GM20000 (cell line): ENCODE results near the gene CPTP.

Source experiments
- DNase-seq: peaks from one replicate; pipeline ENCODE4 v3.0.0; 2012; ENCODE audit warnings: low spot score
- TF ChIP-seq, protein P1 (sequence below): IDR thresholded peaks from 2 replicates; pipeline ENCODE4 v1.5.1; 2012; ENCODE audit warnings: mild to moderate bottlenecking, control low read depth; ENCODE audit errors: extremely low read depth, missing control alignments

CPTP gene

DNA sequence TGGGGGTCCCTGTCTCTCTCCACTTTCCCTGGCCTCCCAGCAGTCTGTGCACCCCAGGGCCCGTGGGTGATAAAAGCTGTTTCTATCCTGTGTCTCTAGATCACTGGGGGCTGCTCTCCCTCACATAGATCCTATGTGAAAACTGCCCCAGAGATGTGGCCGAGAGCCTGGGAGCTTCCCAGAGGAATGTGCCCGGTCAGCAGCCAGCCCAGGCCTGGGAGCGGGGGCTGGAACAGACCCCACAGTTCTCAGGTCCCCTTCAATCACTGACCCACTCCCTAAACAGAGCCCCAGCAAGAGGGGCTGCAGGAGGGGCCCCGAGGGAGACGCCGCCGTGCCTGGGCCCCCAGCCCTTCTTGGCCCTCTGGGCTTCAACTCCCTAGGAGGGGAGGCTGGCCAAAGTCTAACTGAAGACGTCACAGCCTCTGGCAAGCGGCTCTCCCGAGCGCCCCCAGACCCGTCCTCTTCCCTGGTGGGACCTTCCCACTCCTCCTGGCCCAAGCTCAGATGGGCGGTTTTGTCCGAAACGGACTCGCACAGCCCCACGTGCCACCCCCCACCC, 33.4 kb downstream of the CPTP start:
- TF ChIP-seq, protein P1, sequence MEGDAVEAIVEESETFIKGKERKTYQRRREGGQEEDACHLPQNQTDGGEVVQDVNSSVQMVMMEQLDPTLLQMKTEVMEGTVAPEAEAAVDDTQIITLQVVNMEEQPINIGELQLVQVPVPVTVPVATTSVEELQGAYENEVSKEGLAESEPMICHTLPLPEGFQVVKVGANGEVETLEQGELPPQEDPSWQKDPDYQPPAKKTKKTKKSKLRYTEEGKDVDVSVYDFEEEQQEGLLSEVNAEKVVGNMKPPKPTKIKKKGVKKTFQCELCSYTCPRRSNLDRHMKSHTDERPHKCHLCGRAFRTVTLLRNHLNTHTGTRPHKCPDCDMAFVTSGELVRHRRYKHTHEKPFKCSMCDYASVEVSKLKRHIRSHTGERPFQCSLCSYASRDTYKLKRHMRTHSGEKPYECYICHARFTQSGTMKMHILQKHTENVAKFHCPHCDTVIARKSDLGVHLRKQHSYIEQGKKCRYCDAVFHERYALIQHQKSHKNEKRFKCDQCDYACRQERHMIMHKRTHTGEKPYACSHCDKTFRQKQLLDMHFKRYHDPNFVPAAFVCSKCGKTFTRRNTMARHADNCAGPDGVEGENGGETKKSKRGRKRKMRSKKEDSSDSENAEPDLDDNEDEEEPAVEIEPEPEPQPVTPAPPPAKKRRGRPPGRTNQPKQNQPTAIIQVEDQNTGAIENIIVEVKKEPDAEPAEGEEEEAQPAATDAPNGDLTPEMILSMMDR = no peak
- no peak for DNase-seq

DNA sequence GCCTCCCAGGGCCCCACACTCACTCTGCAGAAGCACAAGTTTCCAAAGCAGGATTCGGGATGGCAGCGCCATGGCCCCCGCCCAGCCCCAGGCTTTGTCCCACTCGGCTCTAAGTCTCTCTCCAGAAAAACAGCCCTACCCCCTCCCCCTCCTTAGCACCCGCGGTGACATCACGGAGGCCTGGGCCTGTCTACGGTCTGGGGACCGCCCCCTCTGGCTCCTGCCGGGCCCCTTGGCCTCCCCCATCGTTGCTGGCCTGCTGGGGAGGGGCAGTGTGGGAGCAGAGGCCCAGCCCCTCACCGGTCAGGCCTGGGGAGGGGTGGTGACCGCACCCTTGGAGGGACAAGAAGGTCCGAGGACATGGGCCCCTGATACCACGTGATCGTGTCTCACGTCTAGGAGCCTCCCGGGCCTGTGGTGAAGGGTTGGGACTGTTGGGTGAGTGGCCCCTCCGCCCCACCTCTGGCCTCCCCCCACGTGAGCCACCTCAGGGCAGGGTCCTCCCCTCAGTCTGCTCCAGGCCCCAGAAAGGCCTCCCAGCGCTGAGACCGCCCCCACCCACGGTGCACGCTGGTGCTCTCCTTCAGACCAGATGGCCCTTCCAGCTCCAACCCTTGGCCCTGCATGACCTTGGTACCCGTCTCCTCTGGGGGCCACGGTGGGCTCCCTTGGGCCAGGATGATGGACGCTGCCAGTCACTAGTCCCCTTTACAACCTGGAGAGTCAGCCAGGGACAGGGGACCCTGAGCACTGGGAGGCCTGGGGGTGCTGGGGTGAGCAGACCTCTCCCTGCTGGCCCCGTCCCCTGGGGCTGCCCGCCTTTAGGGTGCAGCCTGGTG, 34.0 kb downstream of the CPTP start, which contains the start of gene MXRA8:
MXRA8 (minus strand) TSS at position 123 of the 839 bp plus-strand sequence; CDS start at position 72, 51 bp downstream.
- DNase-seq = no peak
- TF ChIP-seq, protein P1 = no peak

DNA sequence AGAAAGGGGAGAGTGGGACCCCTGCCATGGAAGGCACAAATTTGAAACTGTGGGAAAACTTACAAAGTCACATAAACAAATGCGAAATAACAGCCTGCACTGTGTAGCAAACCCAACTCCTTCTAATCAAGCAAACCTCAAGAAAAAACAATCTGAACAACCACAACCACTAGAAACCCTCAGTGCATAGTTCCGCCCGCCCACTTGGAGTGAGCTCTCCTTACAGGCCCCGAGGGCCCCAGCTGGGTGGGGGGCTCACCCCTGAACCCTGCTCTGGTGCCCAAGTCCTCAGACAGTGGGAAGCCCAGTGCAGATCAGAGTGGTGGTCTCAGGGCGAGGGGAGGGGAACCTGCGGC, 34.7 kb downstream of the CPTP start:
- no peak for DNase-seq
- TF ChIP-seq, protein P1 = no peak

DNA sequence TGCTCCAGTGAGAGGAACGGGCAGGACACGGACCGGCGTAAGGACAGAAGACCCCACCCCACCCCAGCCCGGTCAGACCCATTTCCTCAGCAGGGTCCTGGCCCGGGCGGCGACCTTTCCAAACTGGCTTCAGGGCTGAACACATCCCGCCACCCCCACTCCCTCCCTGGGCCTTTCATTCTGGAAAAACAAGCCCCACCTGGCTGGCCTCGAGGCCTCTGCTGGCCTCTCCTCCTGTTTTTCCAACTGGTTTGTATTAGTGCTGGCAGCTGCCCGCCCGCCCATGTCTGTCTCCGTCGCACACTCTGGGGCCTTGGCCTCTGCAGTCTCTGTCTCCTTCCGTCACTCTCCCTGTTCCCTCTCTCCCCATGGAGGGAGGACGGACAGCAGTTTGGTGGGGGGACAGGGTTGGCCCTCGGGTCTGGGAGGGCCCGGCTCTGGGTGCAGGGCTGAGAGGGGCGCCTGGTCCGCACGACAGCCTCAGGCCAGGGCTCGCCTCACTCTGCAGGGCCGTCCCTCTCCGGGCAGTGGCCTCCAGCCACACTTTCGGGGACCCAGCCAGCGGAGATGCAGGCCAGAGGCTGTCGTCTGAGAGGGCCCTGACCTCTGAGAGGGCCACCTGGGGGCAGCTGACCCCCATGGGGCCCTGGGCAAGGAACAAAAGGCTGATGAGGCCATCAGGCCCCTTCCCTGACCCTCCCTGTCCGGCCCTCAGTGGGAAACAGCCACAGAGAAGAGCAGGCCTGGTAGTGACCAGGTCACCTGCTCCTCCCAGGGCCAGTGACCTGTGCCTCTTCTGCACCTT, 35.3 kb downstream of the CPTP start:
- TF ChIP-seq, protein P1 = no peak
- no peak for DNase-seq

DNA sequence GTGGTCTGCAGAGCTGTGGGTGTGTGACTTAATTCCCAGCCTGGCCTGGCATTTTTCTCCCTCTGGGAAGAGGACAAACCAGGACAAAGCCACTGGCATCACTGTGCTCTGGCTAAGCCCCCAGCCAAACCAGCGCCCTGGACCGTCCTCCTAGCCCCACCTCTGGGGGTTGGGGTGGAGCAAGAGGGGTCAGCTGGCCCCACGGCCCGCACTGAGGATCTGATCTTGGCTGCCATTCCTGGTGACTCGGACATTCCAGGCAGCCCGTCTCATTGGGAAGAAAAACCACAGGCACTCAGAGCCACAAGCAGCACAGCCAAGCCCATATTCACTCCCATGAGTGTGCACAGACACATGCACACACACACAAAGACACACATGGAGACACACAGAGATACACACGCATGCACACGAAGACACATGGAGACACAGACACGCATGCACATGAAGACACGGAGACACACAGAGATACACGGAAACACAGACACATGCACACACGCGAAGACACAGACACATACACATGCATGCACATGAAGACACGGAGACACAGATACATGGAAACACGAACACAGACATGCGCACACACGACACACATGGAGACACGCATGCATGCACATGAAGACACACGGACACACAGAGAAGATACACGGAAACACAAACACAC, 36.0 kb downstream of the CPTP start:
- DNase-seq = no peak
- TF ChIP-seq, protein P1 = no peak

DNA sequence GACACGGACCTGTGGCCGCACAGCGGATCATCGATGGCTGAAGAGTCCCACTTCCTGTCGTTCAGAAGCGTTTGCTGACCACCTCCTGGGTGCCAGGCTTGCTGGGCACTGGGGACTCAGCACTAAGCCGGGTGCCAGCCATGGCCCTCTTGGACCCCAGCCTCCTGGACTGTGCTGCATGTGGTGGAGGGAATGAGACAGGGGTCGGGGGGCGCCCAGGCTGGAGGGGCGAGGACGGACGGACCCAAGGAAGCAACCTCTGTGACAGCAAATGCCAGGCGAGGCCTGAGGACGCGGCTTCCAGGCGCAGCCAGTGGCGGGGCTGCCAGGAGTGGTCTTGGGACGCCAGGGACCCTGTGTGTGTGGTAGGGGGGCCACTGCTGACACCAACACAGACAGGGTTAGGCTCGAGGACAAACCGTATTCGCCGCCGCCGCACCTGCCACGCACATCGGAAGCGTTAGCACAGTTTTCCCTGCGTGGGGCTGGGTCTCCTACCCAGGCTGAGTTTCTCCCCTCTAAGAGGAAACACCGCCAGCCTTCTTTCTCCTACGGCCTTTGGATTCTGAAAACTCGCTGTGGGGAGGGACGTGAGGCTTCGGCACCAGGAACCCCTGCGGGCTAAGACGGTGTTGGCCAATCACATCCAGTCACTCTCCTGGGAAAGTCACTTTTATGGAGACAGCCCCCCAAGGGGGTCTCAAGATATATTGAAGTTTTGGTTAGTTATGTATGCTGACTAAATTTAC, 36.8 kb downstream of the CPTP start:
- no peak for DNase-seq
- TF ChIP-seq, protein P1 = no peak
